CD14-positive monocyte (primary cell): ENCODE results near the gene SMURF2. TPM values are rescaled to one million over a fixed set of nuclear protein-coding genes. Genes with fewer than 3 reads are reported as not detected.
"Not testable (repeated sequence)": the region's sequence is repeated elsewhere in the genome, so short reads cannot be mapped to it uniquely, and the experiment has no call there.

Experiments used
- DNase-seq, 3 donors: peaks; one replicate each; pipeline ENCODE4 v3.0.0-alpha.2; 2011 to 2022
- H2AFZ ChIP-seq: 2 replicates; pipeline ENCODE4 v1.6.0; 2012; ENCODE audit warnings: mild to moderate bottlenecking, low read depth, low read length, inconsistent platforms; ENCODE audit not compliant: insufficient read depth, poor library complexity, severe bottlenecking
- H3K27ac ChIP-seq, 2 donors: 1 replicate in 1 of 2; 2 replicates in 1 of 2; pipeline ENCODE4 v1.5.1; 2012 to 2013; ENCODE audit warnings: low read length in 2 of 2, control low read depth in 1 of 2, inconsistent platforms in 1 of 2, low read depth in 1 of 2, mild to moderate bottlenecking in 1 of 2
- H3K27me3 ChIP-seq, 2 donors: one replicate each; pipeline versions ENCODE4 v1.6.0 to v1.6.1; 2011 to 2013; ENCODE audit warnings: low read length in 2 of 2; ENCODE audit not compliant: control insufficient read depth in 2 of 2, insufficient read depth in 2 of 2
- H3K36me3 ChIP-seq, 2 donors: replicated peaks in 1 of 2; 1 replicate in 1 of 2; 2 replicates in 1 of 2; pipeline versions ENCODE4 v1.5.1 to v1.6.1; 2012 to 2013; ENCODE audit warnings: low read length in 2 of 2, control low read depth in 1 of 2, inconsistent platforms in 1 of 2, mild to moderate bottlenecking in 1 of 2; ENCODE audit not compliant: insufficient read depth in 2 of 2, control insufficient read depth in 1 of 2
- H3K4me1 ChIP-seq, 2 donors: 1 replicate in 1 of 2; 2 replicates in 1 of 2; pipeline versions ENCODE4 v1.5.1 to v1.6.1; 2012 to 2013; ENCODE audit warnings: low read length in 2 of 2, control low read depth in 1 of 2, inconsistent platforms in 1 of 2, mild to moderate bottlenecking in 1 of 2, moderate library complexity in 1 of 2; ENCODE audit not compliant: insufficient read depth in 2 of 2, control insufficient read depth in 1 of 2
- H3K4me2 ChIP-seq: replicated peaks from 2 replicates; pipeline ENCODE3; 2012; ENCODE audit warnings: low read length, moderate library complexity, mild to moderate bottlenecking; ENCODE audit not compliant: poor library complexity, severe bottlenecking; ENCODE audit errors: extremely low read depth
- H3K4me3 ChIP-seq, 3 experiments: fragments of 200-600 bp in 1 of 3; sonication (generic) in 1 of 3; replicated peaks in 1 of 3; 1 replicate in 2 of 3; 2 replicates in 1 of 3; pipeline ENCODE4 v1.5.1; 2011 to 2013; ENCODE audit warnings: low read length in 3 of 3, mild to moderate bottlenecking in 3 of 3, control low read depth in 2 of 3, low read depth in 2 of 3, inconsistent platforms in 1 of 3, moderate library complexity in 1 of 3
- H3K79me2 ChIP-seq: 2 replicates; pipeline ENCODE4 v1.6.0; 2012; ENCODE audit warnings: mild to moderate bottlenecking, control low read depth, inconsistent platforms, low read length, moderate library complexity; ENCODE audit not compliant: insufficient read depth
- H3K9ac ChIP-seq: 2 replicates; pipeline ENCODE4 v1.6.0; 2017; ENCODE audit warnings: low read length, mild to moderate bottlenecking; ENCODE audit not compliant: insufficient read depth, poor library complexity, severe bottlenecking
- H3K9me3 ChIP-seq, 2 donors: replicated peaks in 1 of 2; 1 replicate in 1 of 2; 2 replicates in 1 of 2; pipeline versions ENCODE4 v1.5.1 to v1.6.1; 2012 to 2013; ENCODE audit warnings: low read length in 2 of 2, control low read depth in 1 of 2; ENCODE audit not compliant: control insufficient read depth in 1 of 2, insufficient read depth in 1 of 2
- H4K20me1 ChIP-seq: 2 replicates; pipeline ENCODE4 v1.6.0; 2012; ENCODE audit warnings: mild to moderate bottlenecking, low read length, control low read depth, moderate library complexity; ENCODE audit not compliant: insufficient read depth
- H3K27ac Mint-ChIP-seq, 7 donors: one replicate each; pipeline ENCODE4 v1.8.0; 2020; ENCODE audit warnings: mild to moderate bottlenecking in 7 of 7, mixed read lengths in 7 of 7, moderate library complexity in 6 of 7, inconsistent platforms in 2 of 7
- H3K27me3 Mint-ChIP-seq, 3 donors: one replicate each; pipeline ENCODE4 v1.8.0; 2021 to 2022; ENCODE audit warnings: low read depth in 3 of 3, mild to moderate bottlenecking in 3 of 3, mixed read lengths in 3 of 3, moderate library complexity in 3 of 3, inconsistent platforms in 1 of 3
- H3K36me3 Mint-ChIP-seq, 2 donors: one replicate each; pipeline ENCODE4 v1.8.0; 2020; ENCODE audit warnings: mixed read lengths in 2 of 2, inconsistent platforms in 1 of 2, mild to moderate bottlenecking in 1 of 2
- H3K4me1 Mint-ChIP-seq: one replicate; pipeline ENCODE4 v1.8.0; 2020; ENCODE audit warnings: mild to moderate bottlenecking, mixed read lengths
- H3K4me3 Mint-ChIP-seq, 2 donors: one replicate each; pipeline ENCODE4 v1.8.0; 2020; ENCODE audit warnings: mild to moderate bottlenecking in 2 of 2, mixed read lengths in 2 of 2, moderate library complexity in 1 of 2
- H3K9me3 Mint-ChIP-seq, 7 donors: one replicate each; pipeline ENCODE4 v1.8.0; 2020 to 2022; ENCODE audit warnings: mixed read lengths in 7 of 7, mild to moderate bottlenecking in 6 of 7, moderate library complexity in 6 of 7, inconsistent platforms in 2 of 7
- WGBS: methylation state at CpG from one replicate; pipeline ENCODE4 v1.1.5; 2013; ENCODE audit warnings: missing lambda C conversion rate; ENCODE audit not compliant: insufficient coverage; 5-methylcytosine and 5-hydroxymethylcytosine counted together
- intact Hi-C, 2 donors: fragments of 100-400 bp; cut with micrococcal nuclease; formaldehyde crosslinking; loops; one replicate each; pipeline versions ENCODE4 v1.15.0 to v1.15.1; 2023
- polyA plus RNA-seq, 3 donors: library from polyadenylated mRNA; depleted of rRNA in 1 of 3; unstranded in 2 of 3; stranded (reverse) in 1 of 3; fragments of 300-500 nt in 2 of 3; fragments of >200 nt in 1 of 3; fragmentation: Illumina TruSeq in 2 of 3; gene quantifications; 1 replicate in 2 of 3; 2 replicates in 1 of 3; pipeline ENCODE4 v1.2.3, GENCODE V29; 2012 to 2021
- TF ChIP-seq, protein P1 (sequence below): fragments of 200-600 bp; IDR thresholded peaks from one replicate; pipeline ENCODE4 v1.8.0; 2022; ENCODE audit warnings: antibody characterized with exemption, mild to moderate bottlenecking

The SMURF2 gene
- polyA plus RNA-seq, 3 donors = 2.2 to 12.9 (median 4.5) TPM

DNA sequence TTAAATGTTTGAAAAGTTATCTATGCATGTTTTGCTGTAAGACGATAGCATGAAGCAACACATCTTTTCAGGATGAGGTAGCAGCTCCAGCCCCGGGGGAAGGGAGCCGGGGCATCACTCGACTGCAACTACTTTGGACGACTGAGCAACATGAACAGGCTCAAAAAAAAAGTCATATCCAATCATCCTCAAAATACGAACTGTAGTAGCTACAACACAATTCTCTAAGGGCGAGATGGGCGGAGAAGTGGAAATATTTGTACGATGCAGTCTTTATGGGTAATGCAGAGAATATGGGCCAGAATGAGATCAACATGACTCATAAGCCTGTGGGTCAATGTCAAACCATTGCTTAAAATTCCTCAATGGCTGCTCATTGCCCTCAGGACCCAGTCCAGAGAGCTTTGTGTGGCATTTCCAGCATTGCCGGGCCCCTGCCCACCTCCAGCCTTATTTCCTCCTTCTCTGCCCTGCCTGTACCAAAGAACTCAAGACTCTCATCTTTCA, 17.7 kb upstream of the SMURF2 start:
- Histone ChIP-seq H3K4me3 (no peak overlapping the region), H3K9me3 (no peaks in the 10 kb centered on the region), H2AFZ (no peak overlapping the region), H3K27ac (no peak overlapping the region), H3K36me3 (no peaks in the 10 kb centered on the region), H4K20me1 (no peaks in the 10 kb centered on the region), H3K79me2 (no peaks in the 10 kb centered on the region), H3K4me1 (no peaks in the 10 kb centered on the region), H3K27me3 (no peaks in the 10 kb centered on the region), H3K4me2 (no peak overlapping the region), H3K9ac (no peak overlapping the region)
- intact Hi-C loops = no loop called here
- Mint-ChIP-seq H3K9me3 (no peaks in the 10 kb centered on the region), H3K27me3 (peaks cover 0 to 4% (median 1%) of the 10 kb centered on the region in 3 donors), H3K36me3 (no peaks in the 10 kb centered on the region), H3K27ac (no peak overlapping the region), H3K4me3 (no peak overlapping the region), H3K4me1 (peaks cover 4% of the 10 kb centered on the region)
- no peak for DNase-seq
- TF ChIP-seq, protein P1, sequence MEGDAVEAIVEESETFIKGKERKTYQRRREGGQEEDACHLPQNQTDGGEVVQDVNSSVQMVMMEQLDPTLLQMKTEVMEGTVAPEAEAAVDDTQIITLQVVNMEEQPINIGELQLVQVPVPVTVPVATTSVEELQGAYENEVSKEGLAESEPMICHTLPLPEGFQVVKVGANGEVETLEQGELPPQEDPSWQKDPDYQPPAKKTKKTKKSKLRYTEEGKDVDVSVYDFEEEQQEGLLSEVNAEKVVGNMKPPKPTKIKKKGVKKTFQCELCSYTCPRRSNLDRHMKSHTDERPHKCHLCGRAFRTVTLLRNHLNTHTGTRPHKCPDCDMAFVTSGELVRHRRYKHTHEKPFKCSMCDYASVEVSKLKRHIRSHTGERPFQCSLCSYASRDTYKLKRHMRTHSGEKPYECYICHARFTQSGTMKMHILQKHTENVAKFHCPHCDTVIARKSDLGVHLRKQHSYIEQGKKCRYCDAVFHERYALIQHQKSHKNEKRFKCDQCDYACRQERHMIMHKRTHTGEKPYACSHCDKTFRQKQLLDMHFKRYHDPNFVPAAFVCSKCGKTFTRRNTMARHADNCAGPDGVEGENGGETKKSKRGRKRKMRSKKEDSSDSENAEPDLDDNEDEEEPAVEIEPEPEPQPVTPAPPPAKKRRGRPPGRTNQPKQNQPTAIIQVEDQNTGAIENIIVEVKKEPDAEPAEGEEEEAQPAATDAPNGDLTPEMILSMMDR = no peak
- 98% methylated on average over 4 of the region's 10 CpGs for WGBS

DNA sequence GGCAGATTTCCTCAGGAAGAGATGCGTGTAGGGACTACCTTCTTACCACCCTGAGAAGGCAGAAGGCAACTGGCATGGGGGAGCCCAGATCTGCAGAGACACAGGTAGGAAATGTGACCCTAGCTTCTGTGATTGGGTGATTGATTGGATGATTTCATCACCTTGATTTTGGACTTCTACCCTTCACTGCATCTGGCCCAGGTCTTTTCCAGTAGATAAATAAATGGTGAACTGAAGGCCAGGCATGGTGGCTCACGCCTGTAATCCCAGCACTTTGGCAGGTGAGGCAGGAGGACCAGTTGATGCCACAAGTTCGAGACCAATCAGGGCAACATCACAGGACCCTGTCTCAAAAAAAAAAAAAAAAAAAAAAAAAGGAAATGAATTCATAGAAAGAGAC, 14.7 kb upstream of the SMURF2 start:
- Histone ChIP-seq H3K79me2 (no peaks in the 10 kb centered on the region), H3K36me3 (no peaks in the 10 kb centered on the region), H3K4me3 (no peak overlapping the region), H3K9me3 (no peaks in the 10 kb centered on the region), H3K4me2 (no peak overlapping the region), H4K20me1 (no peaks in the 10 kb centered on the region), H2AFZ (no peak overlapping the region), H3K27ac (no peak overlapping the region), H3K9ac (no peak overlapping the region), H3K27me3 (no peaks in the 10 kb centered on the region), H3K4me1 (no peaks in the 10 kb centered on the region)
- Mint-ChIP-seq H3K9me3 (no peaks in the 10 kb centered on the region), H3K36me3 (no peaks in the 10 kb centered on the region), H3K4me3 (no peak overlapping the region), H3K27me3 (peaks cover 1 to 4% (median 2%) of the 10 kb centered on the region in 3 donors), H3K4me1 (no peaks in the 10 kb centered on the region), H3K27ac (peak overlapping the region in 1 of 7 donors; percentile 57)
- intact Hi-C loops = no loop called here
- TF ChIP-seq, protein P1 = no peak
- WGBS = 76% methylated on average over 3 of the region's 3 CpGs
- DNase-seq = no peak

DNA sequence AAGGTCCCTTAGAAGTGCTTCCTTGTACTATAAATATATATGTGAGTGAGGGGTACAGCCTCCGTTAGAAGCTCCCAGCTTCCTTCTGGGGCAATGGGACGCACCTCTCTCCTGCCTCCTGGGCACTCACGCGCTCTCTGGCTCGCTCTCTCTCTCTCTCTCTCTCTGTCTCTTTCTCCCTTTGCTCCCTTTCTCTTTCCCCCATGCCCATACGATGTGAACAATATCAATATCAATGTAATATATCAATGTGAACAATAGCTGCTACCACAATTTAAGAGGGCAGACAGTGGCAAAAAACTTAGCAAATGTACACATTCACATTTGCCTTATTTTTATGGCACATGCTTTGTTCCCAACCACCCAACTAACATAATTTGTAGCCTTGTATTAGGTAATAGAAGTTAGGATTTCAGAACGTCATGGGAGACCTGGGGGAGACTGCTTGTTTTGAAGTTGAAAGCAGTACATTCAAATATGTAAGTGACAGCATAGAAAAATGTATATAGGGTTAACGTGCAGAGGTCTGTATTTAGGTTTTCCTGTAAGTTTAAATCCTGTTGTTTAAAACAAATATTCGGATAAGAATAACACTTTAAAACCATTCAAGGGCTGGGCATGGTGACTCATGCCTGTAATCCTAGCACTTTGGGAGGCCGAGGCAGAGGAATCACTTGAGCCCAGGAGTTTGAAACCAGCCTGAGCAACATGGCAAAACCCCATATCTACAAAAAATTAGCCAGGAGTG, 8.9 kb upstream of the SMURF2 start:
- H3K4me2 ChIP-seq, H4K20me1 ChIP-seq, H3K27me3 ChIP-seq, H3K9me3 Mint-ChIP-seq, H3K4me3 ChIP-seq, H3K9me3 ChIP-seq, H3K36me3 ChIP-seq, H3K4me1 Mint-ChIP-seq, H2AFZ ChIP-seq, H3K79me2 ChIP-seq, H3K27ac ChIP-seq, H3K9ac ChIP-seq, H3K36me3 Mint-ChIP-seq, H3K4me1 ChIP-seq, DNase-seq, H3K27me3 Mint-ChIP-seq, H3K4me3 Mint-ChIP-seq, intact Hi-C loops: not testable (repeated sequence)
- 94% methylated on average over 3 of the region's 10 CpGs for WGBS
- H3K27ac Mint-ChIP-seq = peak overlapping the region in 1 of 7 donors; percentile 1
